CD4-positive, CD25-positive, alpha-beta regulatory T cell (primary cell): Measurements from ENCODE around the gene SELENOM. TPM values are rescaled to one million over a fixed set of nuclear protein-coding genes. Genes with fewer than 3 reads are reported as not detected.

Source experiments
- ATAC-seq, 2 donors: fragments of 150-1000 bp; cut with Tn5 transposase; one replicate each; pipeline ENCODE4 v1.10.0; 2021; ENCODE audit warnings: low read depth in 2 of 2, moderate number of reproducible peaks in 2 of 2, moderate library complexity in 1 of 2
- DNase-seq, 3 donors: peaks; one replicate each; pipeline versions ENCODE4 v3.0.0 to v3.0.0-alpha.2; 2012 to 2022; ENCODE audit warnings: mixed read lengths in 1 of 3
- H3K27ac ChIP-seq: one replicate; pipeline ENCODE4 v1.7.0; 2013; ENCODE audit warnings: mild to moderate bottlenecking, low read length; ENCODE audit not compliant: insufficient read depth, poor library complexity, severe bottlenecking
- H3K27me3 ChIP-seq: one replicate; pipeline ENCODE4 v1.7.0; 2013; ENCODE audit warnings: low read length; ENCODE audit not compliant: control insufficient read depth, insufficient read depth
- H3K36me3 ChIP-seq: one replicate; pipeline ENCODE4 v1.7.0; 2013; ENCODE audit warnings: mild to moderate bottlenecking, low read length, moderate library complexity; ENCODE audit not compliant: control insufficient read depth, insufficient read depth
- H3K4me1 ChIP-seq: 2 replicates; pipeline ENCODE4 v1.7.0; 2013; ENCODE audit warnings: mild to moderate bottlenecking, low read length; ENCODE audit not compliant: insufficient read depth, control insufficient read depth, poor library complexity, severe bottlenecking
- H3K4me3 ChIP-seq: one replicate; pipeline ENCODE4 v1.7.0; 2013; ENCODE audit warnings: low read depth, mild to moderate bottlenecking, low read length, moderate library complexity
- H3K9me3 ChIP-seq, 2 experiments: 1 replicate in 1 of 2; 2 replicates in 1 of 2; pipeline ENCODE4 v1.7.0; 2013; ENCODE audit warnings: low read length in 2 of 2, mild to moderate bottlenecking in 1 of 2, moderate library complexity in 1 of 2; ENCODE audit not compliant: control insufficient read depth in 2 of 2
- H3K27ac Mint-ChIP-seq, 3 donors: one replicate each; pipeline ENCODE4 v1.8.0; 2020 to 2022; ENCODE audit warnings: mild to moderate bottlenecking in 3 of 3, mixed read lengths in 3 of 3, moderate library complexity in 2 of 3
- H3K27me3 Mint-ChIP-seq: one replicate; pipeline ENCODE4 v1.8.0; 2022; ENCODE audit warnings: mild to moderate bottlenecking, mixed read lengths
- H3K36me3 Mint-ChIP-seq: one replicate; pipeline ENCODE4 v1.8.0; 2020; ENCODE audit warnings: mixed read lengths
- H3K4me1 Mint-ChIP-seq, 4 donors: one replicate each; pipeline ENCODE4 v1.8.0; 2020 to 2022; ENCODE audit warnings: mixed read lengths in 4 of 4, mild to moderate bottlenecking in 1 of 4
- H3K4me3 Mint-ChIP-seq, 4 donors: one replicate each; pipeline ENCODE4 v1.8.0; 2020 to 2022; ENCODE audit warnings: mild to moderate bottlenecking in 4 of 4, mixed read lengths in 4 of 4, moderate library complexity in 3 of 4
- H3K9me3 Mint-ChIP-seq, 7 donors: one replicate each; pipeline ENCODE4 v1.8.0; 2020 to 2022; ENCODE audit warnings: mixed read lengths in 7 of 7, mild to moderate bottlenecking in 3 of 7, moderate library complexity in 2 of 7
- polyA plus RNA-seq, 4 donors: library from polyadenylated mRNA; unstranded; fragments of 300-500 nt; fragmentation: Illumina TruSeq; gene quantifications; one replicate each; pipeline ENCODE4 v1.2.3, GENCODE V29; 2021
- total RNA-seq: library from RNA; stranded (reverse); gene quantifications from one replicate; pipeline ENCODE4 v1.2.3, GENCODE V29; 2022

The SELENOM gene
- total and polyA plus RNA-seq, 5 donors from 2014 or later: 30.6 to 142 (median 126) TPM

GRCh38 chr22:31104869-31105268 is 2.5 kb downstream of the SELENOM start:
- Mint-ChIP-seq H3K27me3 (peaks cover 4% of the 10 kb centered on the region), H3K4me3 (no peak overlapping the region), H3K4me1 (peaks cover 0 to 30% (median 16%) of the 10 kb centered on the region in 4 donors), H3K36me3 (no peaks in the 10 kb centered on the region), H3K9me3 (peaks cover 0 to 1% (median 0%) of the 10 kb centered on the region in 7 donors), H3K27ac (no peak overlapping the region)
- H3K9me3 ChIP-seq: no peaks in the 10 kb centered on the region
- H3K4me1 ChIP-seq: peaks cover 18% of the 10 kb centered on the region
- DNase-seq: no peak
- no peak for ATAC-seq
- H3K36me3 ChIP-seq: no peaks in the 10 kb centered on the region
- no peaks in the 10 kb centered on the region for H3K27me3 ChIP-seq
- no peak overlapping the region for H3K4me3 ChIP-seq
- H3K27ac ChIP-seq: no peak overlapping the region

GRCh38 chr22:31103899-31104694 is 3.3 kb downstream of the SELENOM start:
- Mint-ChIP-seq H3K9me3 (peaks cover 0 to 1% (median 0%) of the 10 kb centered on the region in 7 donors), H3K4me3 (peak overlapping the region; percentile 38 to 84 (median 48)), H3K36me3 (no peaks in the 10 kb centered on the region), H3K27me3 (peaks cover 4% of the 10 kb centered on the region), H3K4me1 (peaks cover 0 to 30% (median 16%) of the 10 kb centered on the region in 4 donors), H3K27ac (no peak overlapping the region)
- no peak for DNase-seq
- Histone ChIP-seq H3K4me1 (peaks cover 18% of the 10 kb centered on the region), H3K9me3 (no peaks in the 10 kb centered on the region), H3K4me3 (no peak overlapping the region), H3K27me3 (no peaks in the 10 kb centered on the region), H3K27ac (no peak overlapping the region), H3K36me3 (no peaks in the 10 kb centered on the region)
- ATAC-seq: no peak

GRCh38 chr22:31103111-31103510 is 4.3 kb downstream of the SELENOM start:
- Mint-ChIP-seq H3K4me3 (peak overlapping the region in 1 of 4 donors; percentile 58), H3K27ac (no peak overlapping the region), H3K9me3 (peaks cover 0 to 1% (median 0%) of the 10 kb centered on the region in 7 donors), H3K36me3 (no peaks in the 10 kb centered on the region), H3K27me3 (peaks cover 4% of the 10 kb centered on the region), H3K4me1 (peaks cover 0 to 29% (median 15%) of the 10 kb centered on the region in 4 donors)
- peaks cover 18% of the 10 kb centered on the region for H3K4me1 ChIP-seq
- DNase-seq (no peak), ATAC-seq (no peak)
- no peaks in the 10 kb centered on the region for H3K9me3 ChIP-seq
- no peak overlapping the region for H3K4me3 ChIP-seq
- no peaks in the 10 kb centered on the region for H3K27me3 ChIP-seq
- H3K27ac ChIP-seq: no peak overlapping the region
- no peaks in the 10 kb centered on the region for H3K36me3 ChIP-seq

- H3K27ac Mint-ChIP-seq: peak overlapping the region in 2 of 3 donors; percentile 15 to 60
These were observed 4.8 kb downstream of the SELENOM start for GRCh38 chr22:31102441-31103081.

GRCh38 chr22:31100762-31101525 is 6.4 kb downstream of the SELENOM start:
- Mint-ChIP-seq H3K4me3 (no peak overlapping the region), H3K4me1 (peaks cover 0 to 7% (median 4%) of the 10 kb centered on the region in 4 donors), H3K9me3 (peaks cover 0 to 1% (median 0%) of the 10 kb centered on the region in 7 donors), H3K27me3 (no peaks in the 10 kb centered on the region), H3K27ac (no peak overlapping the region), H3K36me3 (peaks cover 1% of the 10 kb centered on the region)
- peaks cover 4% of the 10 kb centered on the region for H3K4me1 ChIP-seq
- DNase-seq (no peak), ATAC-seq (no peak)
- H3K9me3 ChIP-seq: no peaks in the 10 kb centered on the region
- no peak overlapping the region for H3K4me3 ChIP-seq
- no peaks in the 10 kb centered on the region for H3K36me3 ChIP-seq
- H3K27me3 ChIP-seq: no peaks in the 10 kb centered on the region
- H3K27ac ChIP-seq: no peak overlapping the region

More at GRCh38 chr22:31102441-31103081, 4.8 kb downstream of the SELENOM start:
- peaks cover 1% of the 10 kb centered on the region for H3K27me3 Mint-ChIP-seq
- ATAC-seq (no peak), DNase-seq (no peak)
- H3K4me3 Mint-ChIP-seq: peak overlapping the region in 1 of 4 donors; percentile 58
- peaks cover 0 to 1% (median 0%) of the 10 kb centered on the region in 7 donors for H3K9me3 Mint-ChIP-seq
- Histone ChIP-seq H3K27me3 (no peaks in the 10 kb centered on the region), H3K9me3 (no peaks in the 10 kb centered on the region), H3K4me3 (no peak overlapping the region), H3K4me1 (peaks cover 18% of the 10 kb centered on the region), H3K27ac (no peak overlapping the region), H3K36me3 (no peaks in the 10 kb centered on the region)
- peaks cover 0 to 23% (median 12%) of the 10 kb centered on the region in 4 donors for H3K4me1 Mint-ChIP-seq
- H3K36me3 Mint-ChIP-seq: no peaks in the 10 kb centered on the region

GRCh38 chr22:31099841-31100761 is 7.3 kb downstream of the SELENOM start:
- no peak overlapping the region for H3K27ac ChIP-seq
- peaks cover 5% of the 10 kb centered on the region for H3K36me3 Mint-ChIP-seq
- ATAC-seq (no peak), DNase-seq (no peak)
- peaks cover 0 to 1% (median 0%) of the 10 kb centered on the region in 7 donors for H3K9me3 Mint-ChIP-seq
- H3K4me1 ChIP-seq: no peaks in the 10 kb centered on the region
- no peak overlapping the region for H3K4me3 ChIP-seq
- H3K9me3 ChIP-seq: no peaks in the 10 kb centered on the region
- no peaks in the 10 kb centered on the region for H3K27me3 Mint-ChIP-seq
- H3K4me1 Mint-ChIP-seq: no peaks in the 10 kb centered on the region
- H3K36me3 ChIP-seq: no peaks in the 10 kb centered on the region
- H3K27ac Mint-ChIP-seq: no peak overlapping the region
- no peak overlapping the region for H3K4me3 Mint-ChIP-seq
- H3K27me3 ChIP-seq: no peaks in the 10 kb centered on the region

- peaks cover 0 to 1% (median 0%) of the 10 kb centered on the region in 7 donors for H3K9me3 Mint-ChIP-seq
- Histone ChIP-seq H3K27ac (no peak overlapping the region), H3K9me3 (no peaks in the 10 kb centered on the region), H3K4me3 (no peak overlapping the region), H3K36me3 (no peaks in the 10 kb centered on the region), H3K4me1 (no peaks in the 10 kb centered on the region), H3K27me3 (no peaks in the 10 kb centered on the region)
- ATAC-seq (no peak), DNase-seq (no peak)
- no peaks in the 10 kb centered on the region for H3K4me1 Mint-ChIP-seq
- no peaks in the 10 kb centered on the region for H3K27me3 Mint-ChIP-seq
- H3K27ac Mint-ChIP-seq: no peak overlapping the region
- H3K4me3 Mint-ChIP-seq: no peak overlapping the region
- H3K36me3 Mint-ChIP-seq: peaks cover 5% of the 10 kb centered on the region
These were observed 8.0 kb downstream of the SELENOM start for GRCh38 chr22:31099386-31099785.
